Epithelial cell of umbilical artery (primary cell): ENCODE data around the gene RGL3. TPM values are rescaled to one million over a fixed set of nuclear protein-coding genes. Genes with fewer than 3 reads are reported as not detected.

Experiments used
- total RNA-seq: library from RNA; depleted of rRNA; stranded (reverse); fragments of >200 nt; gene quantifications from 2 replicates; pipeline ENCODE4 v1.2.3, GENCODE V29; 2014

RGL3 gene, protein sequence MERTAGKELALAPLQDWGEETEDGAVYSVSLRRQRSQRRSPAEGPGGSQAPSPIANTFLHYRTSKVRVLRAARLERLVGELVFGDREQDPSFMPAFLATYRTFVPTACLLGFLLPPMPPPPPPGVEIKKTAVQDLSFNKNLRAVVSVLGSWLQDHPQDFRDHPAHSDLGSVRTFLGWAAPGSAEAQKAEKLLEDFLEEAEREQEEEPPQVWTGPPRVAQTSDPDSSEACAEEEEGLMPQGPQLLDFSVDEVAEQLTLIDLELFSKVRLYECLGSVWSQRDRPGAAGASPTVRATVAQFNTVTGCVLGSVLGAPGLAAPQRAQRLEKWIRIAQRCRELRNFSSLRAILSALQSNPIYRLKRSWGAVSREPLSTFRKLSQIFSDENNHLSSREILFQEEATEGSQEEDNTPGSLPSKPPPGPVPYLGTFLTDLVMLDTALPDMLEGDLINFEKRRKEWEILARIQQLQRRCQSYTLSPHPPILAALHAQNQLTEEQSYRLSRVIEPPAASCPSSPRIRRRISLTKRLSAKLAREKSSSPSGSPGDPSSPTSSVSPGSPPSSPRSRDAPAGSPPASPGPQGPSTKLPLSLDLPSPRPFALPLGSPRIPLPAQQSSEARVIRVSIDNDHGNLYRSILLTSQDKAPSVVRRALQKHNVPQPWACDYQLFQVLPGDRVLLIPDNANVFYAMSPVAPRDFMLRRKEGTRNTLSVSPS
- 2.1 and 3.2 TPM in 2 replicates for total RNA-seq

DNA sequence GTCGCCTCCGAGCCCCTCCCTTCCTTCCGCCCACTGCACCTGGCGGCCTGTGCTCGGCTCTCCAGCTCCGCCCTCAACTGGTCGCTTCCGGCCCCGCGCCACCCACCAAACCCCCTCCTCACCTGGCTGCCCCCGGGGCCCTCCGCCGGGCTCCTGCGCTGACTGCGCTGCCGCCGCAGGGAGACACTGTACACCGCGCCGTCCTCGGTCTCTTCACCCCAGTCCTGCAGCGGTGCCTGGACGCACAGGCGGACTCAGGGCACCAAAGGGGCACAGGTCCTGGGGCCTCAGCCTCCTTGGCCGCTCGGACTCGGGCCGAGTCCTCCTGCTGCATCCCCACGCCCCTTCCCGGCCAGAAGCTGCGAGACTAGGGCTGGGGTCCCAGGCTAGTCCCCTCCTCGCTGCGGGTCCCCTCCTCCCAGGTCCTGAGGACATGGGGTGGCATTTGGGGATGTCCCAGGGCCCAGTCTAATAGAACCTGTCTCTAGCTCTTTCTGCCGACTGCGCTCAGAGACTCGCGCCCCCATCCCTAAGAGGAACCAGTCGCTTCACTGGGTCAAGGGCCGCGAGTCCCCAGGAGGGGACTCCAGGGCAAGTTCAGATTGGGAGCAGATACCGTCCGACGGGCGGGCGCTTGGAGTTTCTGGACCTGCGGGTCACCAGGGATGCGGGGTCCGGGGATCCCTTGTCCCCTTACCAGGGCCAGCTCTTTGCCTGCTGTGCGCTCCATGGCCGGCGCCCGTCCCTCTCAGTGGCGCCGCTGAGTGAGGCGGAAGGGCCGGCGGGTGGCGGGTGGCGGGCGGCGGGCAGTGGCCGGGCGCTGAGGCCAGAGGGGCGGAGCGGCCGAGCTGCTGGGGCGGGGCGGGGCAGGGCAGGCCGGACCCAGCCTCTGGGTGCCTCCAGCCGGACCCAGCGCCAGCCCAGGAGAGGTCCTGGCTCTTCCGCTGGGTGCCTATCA is at the start of gene RGL3:
Gene RGL3, minus strand, starts transcription at position 766 of the 958 bp plus-strand sequence. Its CDS starts 36 bp downstream, at position 730.

DNA sequence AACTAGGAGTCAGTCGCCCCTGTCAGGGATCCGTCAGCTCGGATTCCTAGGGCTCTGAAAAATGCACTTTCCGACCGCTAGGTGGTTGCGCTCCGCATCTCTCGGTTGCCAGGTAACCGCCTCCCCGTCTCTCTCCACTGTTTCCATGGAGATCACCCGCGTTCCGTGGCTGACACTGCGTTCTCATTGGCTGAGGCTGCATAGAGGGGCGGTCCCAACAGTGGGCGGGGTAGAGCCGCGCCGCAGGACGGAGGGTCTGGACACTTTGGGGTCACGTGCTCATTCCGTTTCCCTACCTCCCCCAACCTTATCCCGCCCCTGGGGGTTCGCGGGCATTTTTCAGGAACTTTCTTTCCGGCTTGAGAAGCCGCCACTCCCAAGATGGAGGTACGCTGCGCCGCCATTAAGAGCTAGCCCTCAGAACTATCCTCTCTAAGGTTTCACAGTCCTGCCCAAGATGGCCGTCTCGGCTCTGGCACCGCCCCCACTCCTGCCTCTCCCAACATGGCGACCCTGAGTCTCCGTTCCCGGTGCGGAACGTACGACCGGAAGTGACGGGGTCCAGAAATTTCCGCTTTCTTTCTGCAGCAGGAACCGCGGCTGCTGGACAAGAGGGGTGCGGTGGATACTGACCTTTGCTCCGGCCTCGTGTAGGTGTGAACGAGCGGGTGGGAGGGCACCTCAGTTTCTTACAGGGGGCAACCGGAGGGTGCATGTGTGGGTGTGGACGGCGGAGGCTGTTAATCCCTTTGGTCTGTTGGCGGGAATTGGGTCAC is 16.1 kb upstream of the RGL3 start, which contains the start of the genes ODAD3 and PRKCSH:
Gene ODAD3, minus strand, starts transcription at position 65 of the 776 bp plus-strand sequence. CDS start 105 bp downstream, outside the sequence.
Gene PRKCSH, plus strand, starts transcription at position 579 of the 776 bp plus-strand sequence. CDS start 483 bp downstream, outside the sequence.

GRCh38 chr19:11374433-11375142 is 44.5 kb downstream of the RGL3 start, which contains the start of gene SWSAP1:
TSS of gene SWSAP1 (plus strand) at chr19:11374666. CDS start at chr19:11374681, 15 bp downstream.

GRCh38 chr19:11355160-11356073 is 63.7 kb downstream of the RGL3 start, which contains the start of gene PLPPR2:
TSS of gene PLPPR2 (plus strand) at chr19:11355432. CDS start at chr19:11357674, 2,242 bp downstream.

DNA sequence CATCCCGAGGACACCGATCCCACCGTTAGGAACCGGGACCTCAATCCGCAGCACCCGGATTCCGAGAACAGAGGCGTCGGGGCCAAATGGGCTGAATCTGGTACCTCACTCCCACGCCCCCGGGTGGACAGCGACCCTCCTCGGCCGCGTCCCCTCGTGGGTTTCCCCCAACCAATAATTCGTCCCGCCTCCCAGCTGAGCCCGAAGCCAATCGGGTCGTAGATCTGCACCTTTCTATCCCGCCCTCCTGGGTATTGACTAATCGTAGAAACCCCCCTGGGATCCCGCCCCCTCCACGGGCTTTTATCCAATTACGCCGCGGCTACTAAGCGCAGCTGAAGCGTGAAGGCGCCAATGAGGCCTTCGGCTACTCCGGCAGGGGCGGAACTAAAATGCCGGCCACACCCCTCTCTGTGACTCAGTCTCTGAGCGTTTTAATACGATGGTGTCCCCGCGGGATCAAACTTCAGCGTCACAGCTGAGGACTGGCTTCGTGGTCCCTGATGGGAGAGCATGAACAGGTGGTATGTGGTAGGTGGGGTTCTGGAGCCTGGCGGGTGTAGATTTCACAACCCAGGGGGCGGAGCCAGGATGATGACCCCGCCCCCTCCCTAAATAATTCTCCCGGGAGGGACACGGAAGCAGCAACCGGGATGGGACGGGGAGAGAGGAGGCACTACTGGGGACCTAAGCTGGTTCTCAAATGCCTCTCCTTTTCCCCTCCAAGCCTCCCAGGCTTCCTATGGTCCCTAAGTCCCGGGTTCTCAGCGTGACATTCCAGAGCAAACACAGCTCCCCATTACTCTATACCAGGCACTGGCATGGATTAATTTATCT is 72.8 kb downstream of the RGL3 start, which contains the start of the genes CCDC159 and TMEM205:
Gene CCDC159, plus strand, starts transcription at position 416 of the 837 bp plus-strand sequence. Its CDS starts 88 bp downstream, at position 504.
Gene TMEM205, minus strand, starts transcription at position 165 of the 837 bp plus-strand sequence. CDS start 649 bp downstream, outside the sequence.

Other genes starting within 250 kb of the RGL3 start
- 59.4 and 74.8 TPM in 2 replicates for gene KANK2, start 221.8 kb downstream of the RGL3 start, total RNA-seq
- gene ANGPTL8, start 179.7 kb downstream of the RGL3 start, total RNA-seq = not detected in 2 replicates
- gene DOCK6, start 156.8 kb downstream of the RGL3 start, total RNA-seq = 39.8 and 71.5 TPM in 2 replicates
- gene TSPAN16, start 123.2 kb downstream of the RGL3 start, total RNA-seq = not detected in 2 replicates
- gene RAB3D, start 79.7 kb downstream of the RGL3 start, total RNA-seq = 31.8 and 32.2 TPM in 2 replicates
- 133 and 199 TPM in 2 replicates for gene TMEM205, start 73.0 kb downstream of the RGL3 start, total RNA-seq
- 3.8 and 6.2 TPM in 2 replicates for gene CCDC159, start 72.8 kb downstream of the RGL3 start, total RNA-seq
- gene PLPPR2, start 63.9 kb downstream of the RGL3 start, total RNA-seq = 3.8 and 6.2 TPM in 2 replicates
- 0.61 and 0.65 TPM in 2 replicates for gene SWSAP1, start 44.6 kb downstream of the RGL3 start, total RNA-seq
- gene EPOR, start 35.0 kb downstream of the RGL3 start, total RNA-seq = 5.6 and 6.8 TPM in 2 replicates
- gene ODAD3, start 15.8 kb upstream of the RGL3 start, total RNA-seq = under 0.01 TPM in 1 of 2 replicates, not detected in the other
- 99.2 and 102 TPM in 2 replicates for gene PRKCSH, start 16.3 kb upstream of the RGL3 start, total RNA-seq
- gene ELAVL3, start 61.7 kb upstream of the RGL3 start, total RNA-seq = not detected in 2 replicates
- gene ZNF653, start 86.5 kb upstream of the RGL3 start, total RNA-seq = 6.8 and 7.9 TPM in 2 replicates
- gene ECSIT, start 109.8 kb upstream of the RGL3 start, total RNA-seq = 34.1 and 38.9 TPM in 2 replicates
- 0.32 and 2.0 TPM in 2 replicates for gene CNN1, start 119.5 kb upstream of the RGL3 start, total RNA-seq
- 24.5 and 30.2 TPM in 2 replicates for gene ELOF1, start 139.9 kb upstream of the RGL3 start, total RNA-seq
- not detected in 2 replicates for gene ACP5, start 158.3 kb upstream of the RGL3 start, total RNA-seq
- 21.9 and 25.7 TPM in 2 replicates for gene ZNF627, start 178.2 kb upstream of the RGL3 start, total RNA-seq